Muscle of arm (tissue), 12 donors: Measurements from ENCODE around the gene APIP. TPM values are rescaled to one million over a fixed set of nuclear protein-coding genes. Genes with fewer than 3 reads are reported as not detected.
"Not testable (repeated sequence)": the region's sequence is repeated elsewhere in the genome, so short reads cannot be mapped to it uniquely, and the experiment has no call there.

Source experiments
- DNase-seq: peaks from one replicate; pipeline ENCODE4 v3.0.0-alpha.2; 2013
- polyA plus RNA-seq, 12 donors: library from polyadenylated mRNA; unstranded; fragments of 120-200 nt; gene quantifications; one replicate each; pipeline ENCODE4 v1.2.1, GENCODE V29; 2013; ENCODE audit not compliant: insufficient read length in 12 of 12

Gene APIP
- polyA plus RNA-seq, 12 donors: 20.8 to 33.7 (median 26.8) TPM; not detected in 1

DNA sequence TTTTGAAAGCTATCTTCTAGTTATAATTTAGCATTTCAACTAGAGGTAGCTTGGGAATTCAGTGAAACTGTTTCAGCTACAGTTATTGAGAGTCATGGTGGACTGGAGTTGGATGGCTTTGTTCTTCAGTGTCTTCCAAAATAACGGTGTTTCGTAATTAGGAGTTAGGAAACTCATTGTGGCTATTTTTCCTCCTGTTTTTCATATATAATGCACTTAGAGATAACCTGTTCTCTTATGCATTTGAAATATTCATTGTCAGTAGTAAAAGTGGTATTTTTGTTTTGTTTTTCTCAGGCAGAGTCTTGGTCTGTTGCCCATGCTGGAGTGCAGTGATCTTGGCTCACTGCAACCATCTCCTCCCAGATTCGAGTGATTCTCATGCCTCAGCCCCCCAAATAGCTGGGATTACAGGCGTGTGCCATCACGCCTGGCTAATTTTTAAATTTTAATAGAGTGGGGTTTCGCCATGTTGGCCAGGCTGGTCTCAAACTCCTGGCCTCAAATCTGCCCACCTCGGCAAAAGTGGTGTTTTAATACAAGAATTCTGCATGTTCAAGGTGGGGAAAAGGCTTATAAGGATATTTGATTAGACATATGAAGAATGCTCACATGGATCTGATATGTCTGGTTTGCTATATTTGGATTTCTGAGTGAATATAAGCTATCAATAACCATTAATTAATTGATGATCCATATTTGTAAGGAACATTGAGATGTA, 12.9 kb upstream of the APIP start:
- no peak for DNase-seq

DNA sequence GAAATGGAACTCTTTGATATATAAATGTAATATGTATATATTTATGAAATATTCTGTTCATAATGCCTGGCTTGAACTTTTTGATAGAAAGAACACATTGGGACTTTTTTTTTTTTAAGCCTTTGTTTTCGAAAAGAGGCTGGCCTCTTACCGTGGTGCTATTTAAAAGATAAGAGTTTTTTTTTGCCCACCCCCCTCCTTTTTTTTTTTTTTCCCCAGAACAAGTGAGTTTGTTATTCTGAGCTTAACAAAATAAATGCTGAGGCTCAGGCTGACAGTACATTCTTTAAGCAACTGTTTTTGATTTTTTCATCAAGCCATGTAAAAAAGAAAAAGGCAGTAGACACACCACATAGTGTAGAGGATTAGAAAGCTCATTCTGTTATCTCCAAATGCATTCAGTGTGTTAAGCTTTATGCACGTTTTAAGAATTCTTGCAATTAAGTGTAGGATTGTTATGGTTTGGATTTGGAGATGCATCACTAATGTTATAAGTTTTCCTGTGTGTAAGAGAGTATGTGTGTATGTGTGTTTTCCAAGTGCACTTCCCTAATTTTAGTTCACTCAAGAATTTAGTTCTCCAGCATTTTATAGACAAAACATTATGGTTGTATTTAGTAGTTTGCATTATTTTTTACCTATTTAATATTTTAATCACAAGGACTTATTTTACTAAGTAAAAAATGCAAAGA, 12.2 kb upstream of the APIP start:
- DNase-seq: no peak

DNA sequence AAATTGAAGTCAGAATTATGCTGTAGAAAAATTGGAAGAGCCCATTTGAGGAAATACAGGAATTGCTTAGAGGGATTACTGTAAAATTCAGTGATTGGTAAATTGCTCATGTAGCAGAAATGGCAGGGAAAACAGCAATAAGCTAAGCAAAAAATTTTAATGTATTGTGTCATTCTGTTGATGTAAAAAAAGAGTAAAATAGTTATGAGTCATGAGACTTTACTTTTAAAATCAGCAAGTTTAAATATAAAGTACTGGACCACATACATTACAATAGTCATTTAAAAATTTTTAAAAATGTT, 10.6 kb upstream of the APIP start:
- DNase-seq: no peak

DNA sequence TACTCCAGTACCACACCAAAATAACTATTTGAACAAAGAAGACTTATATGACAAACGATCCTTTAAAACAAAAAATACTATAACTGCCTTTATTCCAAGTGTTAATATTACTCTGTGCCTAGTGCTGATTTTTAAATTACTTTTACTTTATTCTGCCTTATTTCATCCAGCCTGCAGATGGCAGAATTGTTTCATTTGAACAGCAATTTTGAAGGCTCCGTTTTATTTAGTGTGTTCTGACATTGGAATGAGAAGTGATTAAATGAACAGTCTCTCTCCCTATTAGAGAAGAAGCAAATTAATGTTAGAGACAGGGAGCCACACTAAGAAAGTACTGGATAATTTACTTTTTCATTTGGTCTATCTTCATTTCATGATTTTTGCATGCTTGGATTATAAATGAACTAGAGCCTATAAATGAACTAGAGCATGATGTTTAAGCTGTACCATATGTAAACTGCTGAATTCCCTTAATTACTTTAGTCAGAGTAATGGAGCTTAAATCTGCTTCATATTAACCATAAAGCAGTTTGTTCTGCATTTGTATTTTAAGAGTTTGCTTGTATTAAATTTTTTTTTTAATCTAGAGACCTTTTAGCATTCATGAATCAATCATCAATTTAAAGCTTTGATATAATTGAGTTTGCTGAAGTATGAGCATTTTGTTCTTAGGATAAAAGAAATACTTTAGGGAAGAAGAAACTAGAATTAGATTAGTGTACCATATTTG, 10.1 kb upstream of the APIP start:
- peak; percentile 41 for DNase-seq

DNA sequence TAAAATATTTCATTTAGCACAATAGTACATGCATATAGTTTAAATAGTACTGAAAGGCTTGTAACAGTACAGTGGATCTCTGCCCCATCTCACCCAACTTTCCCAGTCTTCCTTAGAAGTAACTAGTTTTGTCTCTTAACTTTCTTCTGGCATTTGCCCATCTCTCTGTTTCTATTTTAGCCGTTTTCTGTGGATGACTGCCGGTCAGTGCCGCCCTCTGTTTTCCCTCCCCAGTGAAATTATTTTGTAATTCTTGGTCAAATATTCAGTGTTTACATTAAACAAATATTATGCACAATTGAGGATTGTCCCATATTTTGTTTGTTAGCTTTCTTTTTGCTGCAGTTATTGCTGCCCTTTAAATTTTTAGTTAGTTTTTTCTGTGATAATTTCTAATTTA, 8.5 kb upstream of the APIP start:
- DNase-seq: no peak

DNA sequence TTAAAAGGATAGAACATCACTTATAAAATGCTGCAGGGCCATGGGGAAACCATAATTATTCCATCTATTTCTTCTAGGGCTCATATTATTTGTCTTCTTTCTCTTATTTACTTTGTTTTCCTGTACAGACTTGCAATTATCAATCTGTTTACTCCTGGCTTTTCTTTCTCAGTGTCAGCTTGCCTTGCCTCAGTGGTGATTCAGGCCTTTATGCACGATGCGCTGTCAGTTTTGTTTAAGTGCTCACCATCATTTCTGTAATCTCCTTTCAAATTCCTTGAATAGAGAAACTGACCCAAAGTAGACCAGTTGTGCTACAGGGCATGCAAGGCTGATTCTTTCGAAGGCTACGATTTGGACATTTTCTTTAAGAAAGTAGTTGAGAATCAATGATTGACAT, 5.0 kb upstream of the APIP start:
- DNase-seq: no peak

DNA sequence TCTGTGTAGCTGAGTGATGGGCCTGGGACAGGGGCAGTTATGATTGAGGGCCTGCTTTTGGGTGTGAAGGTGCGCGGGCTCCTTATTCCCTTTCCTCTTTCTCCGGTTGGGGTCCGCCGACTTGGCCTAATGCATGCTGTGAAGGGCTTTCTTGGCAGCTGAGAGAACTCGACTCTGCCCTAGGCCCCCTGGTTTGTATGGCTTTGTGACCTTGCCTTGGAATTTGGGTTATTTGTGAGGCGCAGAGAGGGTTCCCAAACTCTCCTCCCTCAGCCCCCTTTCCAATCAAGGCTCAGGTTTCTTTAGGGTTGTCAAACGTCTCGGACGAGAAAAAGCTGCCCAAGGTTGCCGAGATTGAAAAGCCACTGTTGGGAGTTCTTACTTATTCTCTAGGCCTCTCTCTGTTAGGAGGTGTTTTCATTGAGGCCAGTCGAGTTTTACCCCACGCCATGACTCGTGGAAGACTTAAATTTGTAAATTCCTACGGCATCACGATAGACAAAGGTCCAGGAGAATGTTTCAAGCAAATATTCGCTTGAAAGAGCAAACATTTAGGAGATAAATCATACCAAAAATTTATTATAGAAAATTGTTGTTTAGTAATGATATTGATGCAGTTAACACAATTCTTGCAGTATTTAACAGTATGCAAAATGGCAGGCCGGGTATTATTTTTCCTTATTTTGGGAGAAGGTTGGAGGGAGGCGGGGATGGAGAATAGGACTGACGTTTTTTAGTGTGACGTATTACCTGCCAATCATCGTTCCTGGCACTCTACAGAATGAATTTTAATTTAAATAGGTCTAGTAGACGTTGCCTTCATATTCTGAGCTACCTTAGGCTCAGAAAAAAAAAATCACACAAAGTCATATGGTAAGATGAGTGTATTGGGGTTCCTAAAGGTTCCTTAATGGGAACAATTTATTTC, 928 bp upstream of the APIP start:
- DNase-seq: no peak

DNA sequence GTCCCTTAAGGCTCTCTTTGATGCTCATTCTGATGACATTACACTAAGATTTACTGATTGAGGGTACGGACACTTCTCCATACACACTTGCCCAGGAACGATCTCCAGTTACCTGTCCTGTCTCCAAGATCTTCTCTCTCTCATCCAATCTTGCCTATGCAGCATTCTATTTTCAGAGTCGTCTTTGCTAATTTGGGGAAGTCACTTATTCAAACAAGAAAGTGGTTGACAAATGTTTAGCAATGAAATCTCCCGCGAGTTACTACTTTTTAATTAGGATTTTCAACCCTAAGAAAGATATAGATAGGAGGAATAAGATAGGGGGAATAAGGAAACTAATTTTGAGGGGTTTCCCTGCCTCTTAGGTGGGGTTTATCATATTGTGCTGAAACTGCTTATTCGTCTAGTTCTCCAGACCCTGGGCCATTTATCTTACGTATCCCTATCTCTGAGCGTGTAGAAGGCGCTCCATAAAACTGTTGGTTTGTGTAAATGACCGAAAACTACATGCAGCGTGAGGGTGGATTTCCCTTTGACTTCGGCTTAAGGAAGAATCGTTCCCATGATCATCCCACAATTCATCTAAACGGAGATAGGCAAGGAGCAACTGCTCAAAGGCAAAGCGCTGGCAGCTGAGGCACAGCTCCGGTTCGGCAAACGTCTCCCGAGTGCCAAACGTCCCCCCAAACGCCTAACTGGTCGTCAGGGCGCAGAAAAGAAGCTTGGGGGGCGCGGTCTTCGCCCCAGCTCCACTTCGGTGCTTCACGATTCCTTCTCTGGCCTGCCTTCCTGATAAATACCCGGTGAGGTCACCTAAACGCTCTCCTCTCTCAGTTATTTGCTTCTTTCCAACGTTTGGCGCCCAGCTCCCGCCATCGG, 804 bp downstream of the APIP start:
- DNase-seq: peak; percentile 67

DNA sequence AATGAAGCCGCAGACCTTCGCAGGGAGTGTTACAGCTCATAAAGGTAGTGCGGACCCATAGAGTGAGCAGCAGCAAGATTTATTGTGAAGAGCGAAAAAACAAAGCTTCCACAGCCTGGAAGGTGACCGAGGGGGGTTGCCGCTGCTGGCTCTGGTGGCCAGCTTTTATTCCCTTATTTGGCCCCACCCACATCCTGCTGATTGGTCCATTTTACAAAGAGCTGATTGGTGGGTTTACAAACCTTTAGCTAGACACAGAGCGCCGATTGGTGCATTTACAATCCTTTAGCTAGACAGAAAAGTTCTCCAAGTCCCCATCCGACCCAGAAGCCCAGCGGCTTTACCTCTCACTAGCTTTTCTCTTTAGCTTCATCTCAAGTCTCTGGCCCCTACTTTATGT, 2.6 kb downstream of the APIP start:
- DNase-seq: not testable (repeated sequence)

DNA sequence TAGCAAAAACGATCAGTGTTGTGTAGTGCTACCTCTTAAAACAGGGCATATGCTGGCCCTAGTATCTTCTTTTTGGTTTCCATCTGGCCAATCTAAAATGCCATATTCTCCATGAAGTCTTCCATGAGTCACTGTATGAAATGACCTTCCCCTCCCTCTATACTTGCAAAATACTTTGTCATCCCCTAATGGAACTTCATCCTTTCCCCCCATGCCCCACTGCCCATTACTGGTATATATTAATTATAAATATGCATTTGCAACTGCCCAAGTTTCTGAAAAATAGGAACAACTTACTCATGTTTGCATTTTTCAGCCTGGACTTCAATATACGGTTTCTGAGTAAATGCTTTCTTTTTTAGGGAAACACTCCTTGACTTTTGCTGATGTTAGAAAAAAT, 4.5 kb downstream of the APIP start:
- DNase-seq: no peak

DNA sequence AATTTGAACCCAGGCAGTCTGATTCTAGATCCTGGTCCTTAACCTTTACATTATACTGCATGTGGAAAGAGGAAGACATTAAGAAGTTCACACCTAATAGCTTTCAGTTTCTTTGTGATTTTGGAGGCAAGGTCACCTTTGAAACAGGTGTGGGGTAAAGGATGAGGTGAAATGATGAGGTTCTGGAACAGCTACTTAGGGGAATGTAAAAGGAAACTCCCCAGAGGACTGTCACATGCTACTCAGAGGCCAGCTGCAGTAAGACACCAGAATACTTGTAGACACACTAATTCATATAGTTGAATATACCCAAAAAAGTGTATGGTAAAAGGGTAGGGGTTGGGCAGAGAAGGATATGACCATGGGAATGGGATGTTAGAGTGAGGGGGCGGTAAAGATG, 5.4 kb downstream of the APIP start:
- DNase-seq: no peak

DNA sequence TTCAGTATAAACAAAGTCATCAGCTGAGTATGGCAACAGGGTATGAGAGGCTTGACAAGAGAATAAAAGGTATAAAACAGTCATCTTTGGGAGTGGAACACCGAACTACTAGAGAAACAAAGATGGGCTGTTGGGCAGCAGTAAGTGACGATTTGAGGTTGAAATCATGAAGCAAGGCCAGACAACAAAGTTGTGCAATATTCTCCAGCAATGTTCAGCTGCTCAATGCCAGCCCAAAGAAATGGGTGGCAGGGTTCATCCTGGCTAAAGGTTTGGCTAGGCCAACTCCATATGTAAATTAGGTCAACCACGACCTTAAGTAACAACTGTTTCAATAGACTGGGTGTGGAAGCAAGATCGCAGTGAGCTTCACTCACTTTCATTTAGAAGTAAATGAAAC, 6.2 kb downstream of the APIP start:
- no peak for DNase-seq

DNA sequence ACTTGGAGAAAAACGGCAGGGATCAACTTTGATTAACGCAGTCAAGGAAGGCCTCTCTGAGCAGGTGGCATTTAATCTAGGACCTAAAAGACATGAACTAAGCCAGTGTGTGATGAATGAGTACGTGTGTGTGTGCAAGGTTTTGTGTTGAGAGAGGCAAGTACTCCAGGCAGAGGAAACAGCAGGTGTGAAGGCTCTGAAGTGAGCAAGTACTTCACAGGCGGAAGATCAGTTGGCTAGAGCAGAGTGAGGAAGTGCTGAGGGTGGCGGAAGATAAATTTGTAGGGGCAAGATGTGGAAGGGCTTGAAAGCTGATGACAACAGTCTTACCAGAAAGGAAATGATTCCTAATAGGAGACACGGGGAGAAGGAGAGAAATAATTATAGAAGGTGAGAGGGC, 6.8 kb downstream of the APIP start:
- DNase-seq: no peak

DNA sequence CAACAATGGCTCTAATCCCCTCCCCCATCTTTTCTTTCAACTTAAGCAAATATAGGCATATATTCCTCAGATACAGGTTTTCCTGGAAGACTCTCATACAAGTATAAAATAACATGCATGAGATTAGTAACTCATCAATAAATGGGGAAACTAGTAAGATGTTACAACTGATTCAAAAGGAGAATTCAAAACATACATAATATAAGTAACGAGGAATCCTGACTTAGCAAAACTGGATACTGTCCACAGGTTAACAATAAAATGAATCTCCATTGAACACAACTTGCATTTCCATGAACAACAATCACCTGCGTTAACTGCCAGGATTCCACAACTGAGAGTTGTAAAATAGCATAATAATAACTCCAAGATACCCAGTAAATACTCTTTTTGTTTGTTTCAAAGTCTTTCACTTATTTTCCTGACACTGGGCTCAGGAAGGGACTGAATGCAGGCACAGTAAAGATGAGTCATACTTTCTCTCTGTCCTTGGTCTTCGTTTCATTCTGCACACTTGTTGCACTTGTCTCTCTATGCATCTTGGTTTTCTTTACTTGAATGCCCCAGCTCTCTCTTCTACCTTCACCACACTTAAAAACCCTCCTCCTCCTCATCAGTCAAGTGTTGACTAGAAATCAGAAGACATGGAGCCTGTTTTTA, 8.1 kb downstream of the APIP start:
- DNase-seq: no peak

DNA sequence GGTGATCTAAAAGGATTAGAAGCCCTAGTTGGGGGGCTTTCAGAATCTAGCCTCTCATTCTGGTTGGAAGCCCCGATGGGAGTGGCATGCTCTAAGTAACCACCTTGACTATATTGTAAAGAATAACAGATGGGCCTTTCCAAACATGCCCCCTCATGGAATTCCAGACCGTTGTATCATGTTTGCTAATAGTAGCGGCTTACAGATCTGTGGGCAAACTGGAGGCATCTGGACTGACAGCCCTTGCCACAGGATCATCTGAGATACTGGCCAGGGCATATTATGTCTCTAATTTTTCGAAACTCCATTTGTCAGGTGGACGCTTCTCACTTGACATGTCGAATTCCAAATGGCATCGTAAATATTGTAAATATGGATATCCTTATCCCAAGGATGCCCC, 10.5 kb downstream of the APIP start:
- no peak for DNase-seq

DNA sequence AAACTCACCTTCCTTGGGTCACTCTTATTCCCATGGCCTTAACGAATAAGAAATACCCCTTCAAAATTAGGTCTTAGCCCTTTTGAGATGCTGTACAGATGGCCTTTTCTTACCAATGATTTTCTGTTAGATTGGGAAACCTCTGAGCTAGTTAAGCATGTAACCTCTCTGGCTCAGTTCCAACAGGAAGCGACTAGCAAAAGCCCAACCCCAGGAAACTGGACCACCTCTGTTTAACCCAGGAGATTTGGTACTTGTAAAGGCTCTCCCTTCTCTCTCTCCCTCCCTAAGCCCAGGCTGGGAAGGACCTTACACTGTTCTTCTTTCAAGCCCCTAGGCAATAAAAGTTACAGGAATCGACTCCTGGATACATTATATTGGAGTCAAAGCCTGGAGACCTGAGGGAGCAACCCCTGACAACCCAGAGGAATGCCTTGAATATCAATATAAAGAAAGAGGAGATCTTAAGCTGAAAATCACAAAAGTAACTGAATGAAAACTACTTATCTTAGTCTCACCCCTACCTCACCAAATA, 11.7 kb downstream of the APIP start:
- DNase-seq: no peak

DNA sequence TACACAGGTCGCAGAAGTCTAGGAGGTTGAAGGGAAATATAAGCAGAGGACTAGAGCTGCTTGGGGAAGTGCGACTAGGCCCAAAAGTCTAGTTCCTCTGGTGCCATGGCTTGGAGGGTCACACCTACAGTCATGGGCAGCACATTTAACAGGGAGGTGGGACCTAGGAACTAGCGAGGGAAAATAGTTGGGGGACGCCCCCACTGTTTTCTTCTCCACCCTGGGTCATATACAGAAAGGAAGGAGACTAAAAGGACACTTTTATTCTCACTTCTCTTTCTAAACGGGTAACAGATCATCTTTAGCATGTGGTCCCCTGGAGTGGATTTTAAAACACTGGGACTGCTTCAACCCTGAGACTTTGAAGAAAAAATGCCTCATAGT, 16.6 kb downstream of the APIP start:
- DNase-seq: no peak

DNA sequence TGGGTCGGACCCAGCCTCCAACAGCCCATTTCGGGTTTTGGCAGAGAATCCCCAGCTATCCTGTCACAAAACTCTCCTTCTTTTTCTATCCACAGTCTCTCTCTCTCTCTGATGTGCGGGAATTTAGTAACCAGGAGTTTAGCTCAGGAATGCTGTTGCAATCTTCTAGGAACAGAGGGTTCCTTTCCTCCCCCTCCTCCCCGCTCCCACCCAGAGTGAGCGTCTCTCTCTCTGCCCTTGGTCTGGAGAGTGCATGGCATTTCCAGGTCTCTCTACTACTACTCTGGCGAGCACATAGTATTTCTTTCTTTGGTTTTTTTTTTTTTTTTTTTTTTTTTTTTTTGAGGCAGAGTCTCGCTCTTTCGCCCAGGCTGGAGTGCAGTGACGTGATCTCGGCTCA, 17.7 kb downstream of the APIP start:
- no peak for DNase-seq

DNA sequence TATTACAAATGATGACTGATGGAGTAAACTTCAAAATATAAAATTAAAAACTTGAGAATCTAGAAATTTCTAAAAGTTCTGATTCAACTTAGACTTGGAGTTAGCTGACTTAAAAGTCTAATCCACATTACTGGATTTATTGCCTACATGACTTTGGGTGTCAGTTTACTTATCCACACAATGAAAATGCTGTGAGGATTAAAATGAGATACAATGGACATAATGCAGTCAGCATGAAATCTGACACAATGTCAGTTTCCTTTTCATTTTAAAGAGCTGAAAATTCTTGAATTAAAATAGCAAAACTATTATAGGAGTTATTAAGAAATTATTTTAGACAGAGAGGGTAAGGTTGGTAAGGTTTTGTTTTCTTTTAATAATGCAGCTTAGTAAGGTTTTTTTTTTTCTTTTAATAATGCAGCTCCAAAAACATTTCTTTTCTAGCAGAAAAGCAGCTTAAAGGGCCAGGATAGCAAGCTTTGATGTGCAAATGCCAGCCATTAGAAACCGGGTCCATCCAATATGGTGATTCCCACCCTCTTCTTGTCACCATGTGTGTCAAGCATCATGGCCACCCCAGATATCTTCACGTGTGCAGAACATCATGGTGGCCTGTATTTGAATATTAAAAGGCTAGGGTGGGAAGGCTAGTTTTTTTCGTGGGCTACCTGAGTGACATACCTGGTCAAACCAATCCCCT, 18.9 kb downstream of the APIP start:
- DNase-seq: no peak

DNA sequence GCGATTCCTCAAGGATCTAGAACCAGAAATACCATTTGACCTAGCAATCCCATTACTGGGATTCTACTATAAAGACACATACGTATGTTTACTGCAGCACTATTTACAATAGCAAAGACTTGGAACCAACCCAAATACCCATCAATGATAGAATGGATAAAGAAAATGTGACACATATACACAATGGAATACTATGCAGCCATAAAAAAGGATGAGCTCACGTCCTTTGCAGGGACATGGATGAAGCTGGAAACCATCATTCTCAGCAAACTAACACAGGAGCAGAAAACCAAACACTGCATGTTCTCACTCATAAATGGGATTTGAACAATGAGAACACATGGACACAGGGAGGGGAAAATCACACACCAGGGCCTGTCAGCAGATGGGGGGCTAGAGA, 20.0 kb downstream of the APIP start:
- DNase-seq: not testable (repeated sequence)
